Globus pallidus (tissue), 1 donor: ENCODE measurements around the gene CYFIP1.

ENCODE experiments used
- DNase-seq: peaks from one replicate; pipeline ENCODE4 v3.0.0-alpha.2; 2015; ENCODE audit warnings: low spot score

The CYFIP1 gene

DNA sequence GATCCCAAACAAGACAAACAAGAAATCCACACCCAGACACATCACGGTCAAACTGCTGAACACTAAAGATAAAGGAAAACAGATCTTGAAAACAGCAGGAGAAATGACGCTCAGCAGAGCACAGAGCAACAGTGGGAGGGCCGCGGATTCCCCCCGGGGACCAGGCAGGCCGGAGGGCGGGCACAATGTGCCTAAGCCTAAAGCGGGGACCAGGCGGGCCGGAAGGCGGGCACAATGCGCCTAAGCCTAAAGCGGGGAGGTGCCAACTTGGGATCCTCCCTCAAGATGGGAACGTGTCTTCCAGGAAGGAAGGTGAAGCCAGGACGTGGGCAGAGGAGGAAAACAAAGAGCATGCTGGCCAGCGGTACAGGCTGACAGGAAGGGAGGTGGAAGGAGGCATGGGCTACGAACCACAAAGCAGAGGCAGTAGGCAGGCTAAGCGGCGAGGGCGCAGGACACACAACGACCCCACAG, 31.1 kb downstream of the CYFIP1 start:
- peak; percentile 24 for DNase-seq

DNA sequence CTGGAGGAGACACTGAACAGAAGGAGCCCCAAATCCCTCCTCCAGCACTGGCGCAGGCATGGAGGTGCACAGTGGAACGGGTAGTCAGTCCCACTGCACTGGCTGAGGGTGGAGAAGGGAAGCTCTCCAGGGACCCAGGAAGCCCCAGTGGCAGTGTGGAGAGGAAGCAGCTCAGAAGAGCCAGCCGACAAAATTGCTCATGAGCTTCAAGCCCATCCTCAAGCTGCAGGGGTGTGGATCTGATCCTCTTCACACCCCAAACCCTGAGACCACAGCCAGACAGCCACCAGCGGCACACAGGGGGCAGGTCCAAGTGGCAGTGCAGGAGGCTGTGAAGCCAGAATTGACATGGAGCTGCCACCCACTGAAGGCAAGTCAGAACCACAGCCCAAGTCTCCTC, 32.1 kb downstream of the CYFIP1 start:
- no peak for DNase-seq

DNA sequence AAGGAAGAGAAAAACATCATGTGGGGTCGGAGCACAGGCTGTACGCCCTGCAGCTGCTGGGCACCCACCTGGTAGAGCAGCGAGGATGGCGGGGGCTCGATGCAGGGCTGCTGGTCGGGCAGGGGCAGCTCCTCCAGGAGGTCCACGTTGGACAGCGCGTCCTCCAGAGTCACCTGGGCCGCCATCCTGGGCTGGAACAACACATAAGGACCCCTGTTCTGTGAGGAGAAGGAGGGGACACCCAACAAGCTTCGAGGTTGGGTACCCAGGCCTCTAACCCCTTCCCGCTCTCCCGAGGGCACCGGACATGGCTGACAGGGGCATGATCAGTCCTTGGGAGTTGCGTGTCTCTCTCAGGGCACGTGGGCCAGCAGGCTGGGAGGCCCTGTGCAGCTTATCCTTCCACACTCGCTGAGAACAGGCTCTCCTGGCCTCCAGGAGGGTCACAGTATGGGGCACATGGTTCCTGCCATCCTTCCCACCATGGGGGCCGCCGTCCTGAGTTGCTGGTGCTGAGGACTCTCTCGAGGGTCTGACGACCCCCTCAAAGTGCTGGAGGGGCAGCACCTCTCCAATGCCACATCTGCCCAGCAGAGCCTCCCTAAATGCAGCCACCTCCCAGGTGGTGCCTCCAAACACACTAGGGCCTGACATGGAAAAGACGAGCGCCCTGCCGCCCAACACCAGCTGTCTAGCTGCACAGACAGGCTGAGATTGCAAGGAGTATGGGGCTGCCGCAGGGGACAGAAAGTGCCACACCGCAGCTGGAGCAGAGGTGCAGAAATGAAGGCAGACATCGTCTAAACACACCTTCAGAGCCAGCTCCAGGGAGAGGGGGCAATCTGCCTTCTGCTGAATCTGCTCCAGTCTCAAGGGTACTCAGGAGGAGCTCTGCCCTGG, 32.8 kb downstream of the CYFIP1 start:
- no peak for DNase-seq

DNA sequence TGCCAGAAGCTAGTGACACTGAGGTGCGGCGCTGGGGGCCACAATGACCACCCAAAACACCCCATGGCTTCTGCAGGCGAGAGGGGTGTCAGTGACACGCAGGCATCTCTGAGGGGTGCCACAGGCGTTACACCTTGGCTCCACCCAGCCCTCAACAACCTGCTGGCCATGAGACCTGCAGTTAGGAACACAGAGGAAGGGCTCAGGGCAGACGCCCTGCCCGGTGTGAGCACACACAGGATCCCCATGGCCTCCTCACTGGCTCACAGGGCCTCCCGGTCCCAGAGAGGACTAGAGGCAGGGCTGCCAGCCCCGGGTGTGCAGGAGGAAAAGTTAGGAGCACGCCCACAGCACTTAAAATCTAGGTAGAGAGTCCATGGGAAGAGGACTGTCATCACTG, 35.1 kb downstream of the CYFIP1 start:
- DNase-seq, result no peak

DNA sequence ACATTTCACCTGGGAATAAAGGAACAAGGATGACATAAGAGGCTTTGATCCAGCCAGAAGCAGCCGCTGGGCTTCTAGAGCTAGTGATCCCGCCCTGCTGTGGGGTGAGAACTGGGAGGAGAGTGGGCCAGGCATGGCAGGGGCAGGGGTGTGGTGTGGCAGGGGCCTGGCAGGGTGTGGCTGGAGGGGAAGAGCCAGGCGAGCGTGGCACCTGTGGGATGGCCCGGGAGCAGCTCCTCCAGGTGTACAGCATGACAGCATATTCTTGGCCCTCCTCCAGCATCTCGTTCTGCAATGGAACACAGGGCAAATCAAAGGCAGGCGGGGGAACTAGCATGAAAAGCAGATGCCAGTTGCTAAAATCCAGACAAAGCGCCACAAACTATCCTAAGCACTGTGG, 35.5 kb downstream of the CYFIP1 start:
- no peak for DNase-seq

DNA sequence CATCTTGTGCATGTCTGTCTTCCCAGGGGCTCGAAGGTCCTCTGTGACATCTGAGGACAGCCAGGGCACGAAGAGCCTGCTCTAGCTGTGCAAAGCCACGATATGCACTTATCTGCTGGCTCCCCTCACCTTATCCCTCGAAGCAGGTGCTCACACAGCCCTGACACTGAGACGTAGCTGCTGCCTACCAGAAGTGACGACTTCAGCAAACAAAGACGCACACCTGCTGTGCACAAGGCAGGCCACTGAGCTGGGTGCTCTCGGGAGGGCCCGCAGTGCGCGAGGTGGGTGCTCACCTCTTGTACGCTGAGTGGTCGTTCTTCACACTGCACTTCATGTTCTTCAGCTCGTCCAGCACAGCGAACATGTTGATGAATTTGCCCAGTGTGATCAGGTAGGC, 37.3 kb downstream of the CYFIP1 start:
- no peak for DNase-seq

DNA sequence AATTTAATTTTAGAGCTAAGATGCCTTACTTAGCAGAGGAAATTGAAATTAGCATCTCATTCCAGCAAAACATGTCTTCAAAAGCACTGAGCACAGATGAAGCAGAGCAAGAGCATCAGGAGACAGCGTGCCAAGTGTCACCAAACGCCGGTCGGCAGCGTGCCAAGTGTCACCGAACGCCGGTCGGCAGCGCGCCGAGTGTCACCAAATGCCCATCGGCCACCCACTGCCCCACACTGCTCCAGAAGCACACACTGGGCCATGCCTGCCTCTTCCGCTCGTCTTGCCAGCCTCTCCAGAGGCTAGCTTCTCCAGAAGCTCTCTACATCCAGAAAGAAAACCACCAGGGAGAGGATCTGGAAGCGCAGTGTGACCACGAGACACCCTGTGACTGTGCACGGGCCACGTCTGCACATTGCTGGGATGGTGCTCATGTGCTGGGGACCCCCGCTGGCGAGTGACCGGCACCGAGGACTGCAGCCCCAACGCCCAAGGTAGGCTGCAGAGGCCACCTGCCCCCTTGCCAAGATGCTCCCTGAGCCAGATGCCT, 37.8 kb downstream of the CYFIP1 start:
- no peak for DNase-seq

DNA sequence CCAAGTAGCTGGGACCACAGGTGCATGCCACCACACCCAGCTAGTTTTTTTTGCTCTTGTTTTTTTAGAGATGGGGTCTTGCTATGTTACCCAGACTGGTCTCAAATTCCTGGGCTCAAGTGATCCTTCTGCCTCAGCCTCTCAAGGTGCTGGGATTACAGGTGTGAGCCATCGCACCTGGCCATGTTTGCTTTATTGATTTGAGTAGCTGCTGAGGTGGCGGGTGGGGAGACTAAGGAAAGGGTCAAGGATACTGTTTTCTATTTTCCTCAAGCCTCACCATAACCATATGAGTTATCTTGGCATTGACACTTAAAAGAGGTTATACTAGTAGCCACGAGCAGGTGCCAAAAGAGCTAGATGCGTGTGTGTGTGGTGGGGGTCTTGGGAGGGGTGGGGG, 39.0 kb downstream of the CYFIP1 start:
- no peak for DNase-seq

DNA sequence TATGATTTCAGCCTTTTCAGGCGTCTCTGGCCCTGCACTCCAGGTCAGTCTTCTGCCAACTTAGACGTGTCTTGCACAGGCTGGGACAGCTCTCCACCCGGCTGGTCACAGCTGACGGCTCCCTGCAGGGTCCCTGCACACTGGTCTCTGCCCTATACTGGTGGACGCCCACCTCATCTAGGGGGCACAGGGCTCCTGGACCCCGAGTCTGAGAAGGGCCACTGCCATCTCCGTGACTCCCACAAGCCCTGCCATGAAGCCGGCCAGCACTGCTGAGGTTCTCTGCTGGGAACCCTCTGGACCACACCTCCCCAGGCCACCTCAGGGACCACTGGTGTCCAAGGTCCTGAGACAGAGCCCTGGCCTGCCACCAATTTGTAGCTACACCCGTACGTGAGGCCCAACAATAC, 40.5 kb downstream of the CYFIP1 start:
- no peak for DNase-seq

DNA sequence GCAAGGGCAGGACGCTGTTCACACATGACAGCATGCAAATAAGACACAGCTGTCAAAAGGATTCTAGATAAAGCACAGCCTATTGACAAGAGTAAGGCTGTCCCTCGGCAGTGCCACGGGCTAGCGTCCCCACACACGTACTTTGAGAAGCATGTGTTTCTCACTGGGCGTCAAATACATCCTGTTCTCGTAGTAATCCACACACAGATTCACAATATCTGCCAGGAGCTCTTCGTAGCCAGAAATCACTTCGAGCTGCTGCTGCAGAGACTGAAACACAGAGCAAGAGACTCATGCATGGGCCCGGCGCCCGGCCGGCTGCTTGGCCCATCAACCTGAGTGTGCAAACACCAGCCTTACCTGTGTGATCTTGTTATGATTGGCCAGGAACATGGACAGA, 41.1 kb downstream of the CYFIP1 start:
- DNase-seq, result no peak

DNA sequence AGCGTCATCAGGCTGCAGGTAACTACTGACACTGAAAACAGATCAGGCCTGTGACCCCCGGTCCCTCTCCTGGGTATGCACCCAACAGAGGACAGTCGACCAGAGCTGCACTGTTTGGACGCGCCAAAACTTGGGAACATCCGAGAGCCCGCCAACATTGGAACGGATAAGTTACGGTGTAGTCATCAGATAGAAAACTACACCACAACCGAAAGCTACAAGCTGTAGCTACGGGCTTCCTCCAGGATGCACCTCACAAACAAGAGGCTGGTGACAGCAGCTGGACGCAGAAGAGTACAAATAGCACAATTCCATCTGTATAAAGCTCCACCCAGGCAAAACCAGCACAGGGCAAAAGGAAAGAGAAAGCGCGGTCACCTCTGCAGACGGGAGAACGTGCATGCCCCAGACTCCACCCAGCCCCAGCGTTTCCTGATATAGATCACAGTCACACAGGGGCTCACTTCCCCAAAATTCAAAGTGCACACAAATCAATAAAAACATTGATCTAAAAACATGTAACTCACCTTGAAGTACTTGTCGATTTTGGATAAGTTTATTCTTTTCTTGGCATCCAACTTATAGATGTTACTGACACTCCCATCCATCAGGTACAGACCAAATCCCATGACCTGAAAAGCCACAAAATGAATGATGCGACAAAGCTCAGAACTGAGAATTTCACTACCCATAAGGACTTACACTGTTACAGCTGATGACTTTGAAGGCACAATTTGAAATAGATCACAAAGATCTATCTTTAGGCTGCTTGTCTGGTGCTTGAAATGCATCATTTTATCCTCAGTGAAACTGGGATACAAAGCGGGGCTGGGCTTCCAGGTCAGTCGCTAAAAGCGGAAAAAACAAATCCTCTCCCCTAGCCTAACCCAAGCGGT, 43.3 kb downstream of the CYFIP1 start:
- DNase-seq, result no peak

DNA sequence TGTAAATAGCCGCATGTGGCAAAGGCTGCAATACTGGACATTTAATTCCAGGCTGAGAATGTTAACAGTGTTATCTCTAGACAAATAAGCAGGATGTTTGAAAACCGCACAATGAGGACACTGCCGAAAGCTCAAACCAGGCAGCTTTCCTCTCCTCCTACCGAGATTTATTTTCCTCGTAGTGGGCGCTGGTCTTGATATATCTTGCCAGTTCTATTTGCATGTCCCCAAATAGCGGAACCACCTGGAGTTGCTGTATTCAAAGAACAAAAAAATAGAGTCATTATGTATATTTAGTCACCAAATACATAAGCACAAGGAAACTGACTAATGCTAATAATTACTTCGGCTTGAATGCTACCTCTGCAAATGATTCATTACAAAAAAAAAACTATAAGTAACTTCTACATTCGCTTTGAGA, 46.5 kb downstream of the CYFIP1 start:
- no peak for DNase-seq

DNA sequence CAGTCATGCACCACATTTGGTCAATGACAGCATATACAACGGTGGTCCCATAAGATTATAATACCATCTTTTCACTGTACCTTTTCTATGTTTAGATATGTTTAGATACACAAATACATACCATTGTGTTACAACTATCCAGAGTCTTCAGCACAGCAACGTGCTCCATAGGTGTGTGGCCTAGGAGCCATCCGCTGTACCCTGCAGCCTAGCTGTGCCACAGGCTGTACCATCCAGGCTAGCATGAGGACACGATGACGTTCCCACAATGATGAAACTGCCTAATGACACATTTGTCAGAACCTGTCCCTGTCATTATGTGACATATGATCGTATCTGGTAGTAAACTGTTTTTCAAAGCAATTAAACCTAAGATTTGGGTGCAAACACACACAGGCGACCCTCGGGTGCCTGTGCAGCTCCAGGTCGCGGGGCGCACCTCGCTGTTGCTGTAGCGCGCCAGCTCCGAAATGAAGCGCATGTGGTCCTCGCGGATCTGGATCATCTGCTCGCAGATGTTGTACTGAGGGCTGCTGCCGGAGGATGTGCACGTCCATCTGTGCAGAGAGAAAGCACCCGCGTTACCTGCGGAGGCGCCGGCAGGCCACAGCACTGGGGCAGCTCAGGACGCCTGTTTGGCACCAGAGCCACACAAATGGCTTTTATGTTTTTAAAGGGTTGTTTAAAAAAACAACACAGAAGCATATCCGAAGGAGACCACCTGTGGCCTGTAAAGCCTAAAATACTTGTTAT, 48.2 kb downstream of the CYFIP1 start:
- no peak for DNase-seq

DNA sequence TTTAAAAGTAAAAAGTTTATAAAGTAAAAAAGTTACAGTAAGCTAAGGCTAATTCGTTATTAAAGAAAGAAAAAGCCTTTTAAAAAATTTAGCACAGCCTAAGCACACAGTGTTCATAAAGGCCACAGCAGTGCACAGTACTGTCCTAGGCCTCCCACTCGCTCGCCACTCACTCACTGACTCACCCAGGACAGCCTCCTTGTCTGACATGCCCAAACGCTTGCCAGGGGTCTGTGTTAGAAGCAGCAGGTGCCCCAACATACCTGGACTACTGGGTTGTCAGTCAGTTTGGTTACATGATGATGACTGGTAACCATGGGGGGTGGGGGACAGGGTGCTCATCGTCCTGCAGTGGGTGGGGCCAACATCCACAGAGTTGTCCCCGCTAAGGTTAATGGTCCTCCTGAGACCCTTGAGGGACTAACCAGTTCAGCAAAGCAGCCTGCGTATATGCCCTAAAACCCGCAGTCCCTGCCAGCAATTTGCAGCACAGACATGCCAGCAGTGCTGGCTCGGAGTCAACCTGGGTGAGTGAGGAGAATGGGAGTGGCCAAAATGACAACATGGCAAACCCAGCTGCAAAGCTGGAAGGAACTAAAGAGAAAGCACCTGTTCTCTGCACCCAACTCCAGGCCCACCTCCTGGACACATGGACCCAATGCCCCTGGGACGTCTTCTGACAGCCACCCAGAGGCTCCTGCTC, 49.2 kb downstream of the CYFIP1 start:
- no peak for DNase-seq

DNA sequence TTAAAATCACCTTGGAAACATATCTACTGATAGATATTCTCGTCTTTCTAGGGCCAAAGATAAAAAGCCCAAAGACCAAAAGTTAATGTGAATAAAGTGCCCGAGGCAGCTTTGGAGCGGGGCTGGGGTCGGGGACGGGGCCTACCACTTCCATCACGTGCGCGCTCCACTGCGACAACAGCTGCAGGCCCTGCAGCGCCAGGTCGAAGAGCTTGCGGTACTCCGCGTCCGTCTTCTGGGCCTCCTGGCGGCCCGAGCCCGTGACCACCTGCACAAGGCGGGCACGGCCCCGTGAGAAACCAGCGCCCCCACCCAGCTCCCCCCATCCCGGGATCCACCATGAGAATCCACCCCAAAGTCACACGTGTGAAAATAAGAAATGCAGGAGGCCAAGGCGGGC, 52.4 kb downstream of the CYFIP1 start:
- no peak for DNase-seq

DNA sequence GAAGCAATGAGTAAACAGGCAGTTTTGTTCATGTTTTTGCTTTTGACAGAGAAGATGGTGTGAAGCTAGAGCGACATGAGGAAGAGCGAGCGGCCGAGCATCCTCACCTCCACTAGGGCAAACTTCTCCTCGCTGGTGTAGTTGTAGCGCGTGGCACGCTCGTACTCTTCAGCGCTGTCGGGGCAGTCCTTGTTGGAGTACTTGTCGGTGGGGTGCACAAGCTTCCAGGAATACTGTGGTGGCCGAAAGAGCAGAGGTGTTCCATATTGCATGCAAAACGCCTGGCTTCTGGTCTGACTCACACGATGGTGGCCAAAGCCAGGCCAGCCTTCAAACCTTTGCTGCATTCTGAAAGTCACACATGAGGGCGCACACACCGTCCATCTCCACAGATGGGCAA, 54.3 kb downstream of the CYFIP1 start:
- no peak for DNase-seq

DNA sequence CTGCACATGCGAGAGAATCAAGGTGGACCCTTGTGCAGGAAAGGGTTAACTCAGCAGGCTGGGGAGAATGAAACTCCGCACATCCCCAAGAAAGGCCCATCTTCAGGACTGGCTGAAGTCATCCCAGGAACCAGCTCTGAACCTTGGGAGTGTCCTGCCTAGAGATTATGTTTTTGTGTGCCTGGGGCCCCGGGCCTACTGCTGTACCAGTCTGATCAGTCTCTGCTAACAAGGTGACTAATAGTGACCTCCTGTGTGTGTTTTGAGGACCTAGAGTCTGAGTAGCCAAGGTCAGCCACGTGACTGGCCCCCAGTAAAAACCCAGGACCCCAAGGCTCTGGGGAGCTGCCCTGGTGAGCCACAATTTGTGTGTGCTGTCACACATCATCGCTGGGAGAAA, 58.2 kb downstream of the CYFIP1 start:
- no peak for DNase-seq

DNA sequence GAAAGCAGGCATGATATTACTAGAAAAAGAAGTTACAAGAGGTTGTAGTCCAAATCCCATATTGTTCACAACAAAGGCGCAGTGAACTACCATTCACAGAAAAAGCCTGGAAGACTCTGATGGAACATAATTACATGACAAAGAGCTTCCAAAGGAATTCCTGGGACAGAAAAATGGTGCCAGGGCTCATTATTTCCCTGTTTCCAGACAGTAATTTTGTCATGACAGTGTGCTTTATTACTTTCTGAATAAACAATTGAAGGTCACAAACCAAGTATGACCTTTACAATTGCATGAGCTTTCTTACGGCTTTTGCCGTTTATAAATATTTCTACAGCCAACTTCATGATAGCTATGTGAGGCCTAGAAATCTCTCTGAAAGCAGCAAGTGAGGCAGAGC, 61.0 kb downstream of the CYFIP1 start:
- no peak for DNase-seq

DNA sequence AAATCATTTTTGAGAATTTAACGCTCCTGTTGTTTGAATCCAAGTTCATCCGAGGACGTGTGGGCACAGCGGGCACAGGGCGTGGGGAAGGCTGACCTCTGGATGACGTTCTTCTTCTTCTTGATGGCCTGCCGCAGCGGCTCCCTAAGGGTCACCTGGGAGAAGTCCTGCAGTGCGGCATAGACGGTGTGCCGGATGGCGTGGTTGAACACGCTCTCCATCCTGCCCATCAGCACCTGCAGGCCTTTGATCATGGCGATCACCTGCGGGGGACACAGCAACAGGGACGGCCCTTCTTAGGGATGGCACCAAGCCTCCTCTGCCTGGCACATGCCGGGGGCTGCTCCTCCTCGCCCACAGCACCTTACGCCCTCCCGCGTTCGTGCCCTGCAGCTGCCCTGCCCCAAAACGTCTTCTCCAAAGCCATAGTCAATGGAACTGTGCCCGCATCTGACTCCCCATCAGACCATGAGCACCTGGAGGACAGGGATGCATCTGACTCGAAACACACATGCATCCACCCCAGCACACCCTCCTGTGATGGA, 61.5 kb downstream of the CYFIP1 start:
- no peak for DNase-seq

DNA sequence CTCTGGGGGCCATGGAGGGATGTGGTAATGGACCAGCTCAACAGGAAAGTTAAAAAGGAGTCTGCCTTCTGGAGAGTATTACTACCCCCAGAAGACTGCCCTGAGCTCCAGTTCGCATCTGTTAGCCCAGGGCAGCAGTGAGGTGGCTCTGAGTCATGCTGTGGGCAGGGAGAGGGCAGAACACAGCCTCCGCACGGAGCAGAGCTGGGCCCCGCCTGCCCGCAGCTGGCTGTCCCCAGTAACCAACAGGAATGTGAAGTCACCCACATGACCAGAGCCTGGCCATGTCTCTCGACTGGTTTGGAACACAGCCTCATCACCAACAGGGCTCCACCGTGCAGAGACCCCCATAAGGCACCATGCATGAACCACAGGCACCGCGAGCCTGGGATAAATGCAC, 62.1 kb downstream of the CYFIP1 start:
- no peak for DNase-seq

DNA sequence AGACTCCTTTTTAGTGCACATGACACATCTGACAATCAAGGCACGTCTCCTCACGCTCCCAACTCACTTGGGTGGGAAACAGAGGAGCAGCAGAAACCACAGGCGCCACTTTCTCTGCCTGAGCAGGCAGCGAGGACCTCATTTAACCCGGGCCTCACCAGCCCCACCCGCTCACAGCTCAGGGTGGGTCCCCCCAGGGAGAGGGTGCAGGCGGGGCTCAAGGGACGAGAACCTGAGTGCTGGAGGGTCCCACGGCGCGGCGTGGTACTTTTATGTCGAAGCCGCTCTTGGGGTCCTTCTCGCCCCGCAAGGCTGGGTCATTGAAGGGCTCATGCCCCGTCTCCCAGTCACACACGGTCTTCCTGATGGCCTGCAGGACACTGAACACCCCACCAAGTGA, 62.6 kb downstream of the CYFIP1 start:
- DNase-seq, result no peak
